Measurements from ENCODE around the gene MOGAT3.

Gene MOGAT3

GRCh38 chr7:101232141-101232850 lies 31.5 kb upstream of the MOGAT3 start:
- H3K4me1 ChIP-seq (ENCODE audit: insufficient read depth, low read length) = peaks cover 7% of the 10 kb centered on the region
- H3K9ac ChIP-seq (ENCODE audit: low read depth, low read length) = peak overlapping the region; percentile 68
- no peaks in the 10 kb centered on the region for H3K9me3 ChIP-seq (ENCODE audit: insufficient read depth, low read depth, low read length)
- H3K27me3 ChIP-seq (ENCODE audit: insufficient read depth, low read length) = no peaks in the 10 kb centered on the region
- peaks cover 5% of the 10 kb centered on the region for H3K36me3 ChIP-seq (ENCODE audit: insufficient read depth, low read length)
- WGBS = 3% methylated on average over 52 of the region's 52 CpGs
- peak overlapping the region; percentile 76 for H3K4me3 ChIP-seq (ENCODE audit: low read length)
- peak overlapping the region; percentile 73; the same call in 1 of the 2 replicates for H3K27ac ChIP-seq (ENCODE audit: low read depth, low read length)

- Histone ChIP-seq H3K4me3 (ENCODE audit: low read length) (peak overlapping the region; percentile 76), H3K36me3 (ENCODE audit: insufficient read depth, low read length) (peaks cover 7% of the 10 kb centered on the region), H3K9ac (ENCODE audit: low read depth, low read length) (peak overlapping the region; percentile 68; the same call in 1 of the 2 replicates), H3K9me3 (ENCODE audit: insufficient read depth, low read depth, low read length) (no peaks in the 10 kb centered on the region), H3K4me1 (ENCODE audit: insufficient read depth, low read length) (peaks cover 7% of the 10 kb centered on the region), H3K27ac (ENCODE audit: low read depth, low read length) (no peak overlapping the region), H3K27me3 (ENCODE audit: insufficient read depth, low read length) (no peaks in the 10 kb centered on the region)
- WGBS = 73% methylated on average over 7 of the region's 7 CpGs
These were observed 30.8 kb upstream of the MOGAT3 start for GRCh38 chr7:101231644-101232043.

- Histone ChIP-seq H3K36me3 (ENCODE audit: insufficient read depth, low read length) (peaks cover 31% of the 10 kb centered on the region), H3K27me3 (ENCODE audit: insufficient read depth, low read length) (no peaks in the 10 kb centered on the region), H3K9ac (ENCODE audit: low read depth, low read length) (no peak overlapping the region), H3K4me1 (ENCODE audit: insufficient read depth, low read length) (peaks cover 4% of the 10 kb centered on the region), H3K4me3 (ENCODE audit: low read length) (no peak overlapping the region), H3K27ac (ENCODE audit: low read depth, low read length) (no peak overlapping the region), H3K9me3 (ENCODE audit: insufficient read depth, low read depth, low read length) (no peaks in the 10 kb centered on the region)
- WGBS = 92% methylated on average over 9 of the region's 9 CpGs
These were observed 25.9 kb upstream of the MOGAT3 start for GRCh38 chr7:101226721-101227120.

- Histone ChIP-seq H3K36me3 (ENCODE audit: insufficient read depth, low read length) (peaks cover 31% of the 10 kb centered on the region), H3K9ac (ENCODE audit: low read depth, low read length) (no peak overlapping the region), H3K9me3 (ENCODE audit: insufficient read depth, low read depth, low read length) (no peaks in the 10 kb centered on the region), H3K27ac (ENCODE audit: low read depth, low read length) (no peak overlapping the region), H3K4me1 (ENCODE audit: insufficient read depth, low read length) (no peaks in the 10 kb centered on the region), H3K4me3 (ENCODE audit: low read length) (no peak overlapping the region), H3K27me3 (ENCODE audit: insufficient read depth, low read length) (no peaks in the 10 kb centered on the region)
- WGBS = 95% methylated on average over 6 of the region's 6 CpGs
These were observed 24.8 kb upstream of the MOGAT3 start for GRCh38 chr7:101225650-101226049.

GRCh38 chr7:101223528-101223927 lies 22.7 kb upstream of the MOGAT3 start:
- no peak overlapping the region for H3K4me3 ChIP-seq (ENCODE audit: low read length)
- no peaks in the 10 kb centered on the region for H3K4me1 ChIP-seq (ENCODE audit: insufficient read depth, low read length)
- no peak overlapping the region for H3K27ac ChIP-seq (ENCODE audit: low read depth, low read length)
- peaks cover 31% of the 10 kb centered on the region for H3K36me3 ChIP-seq (ENCODE audit: insufficient read depth, low read length)
- no peaks in the 10 kb centered on the region for H3K27me3 ChIP-seq (ENCODE audit: insufficient read depth, low read length)
- H3K9me3 ChIP-seq (ENCODE audit: insufficient read depth, low read depth, low read length) = no peaks in the 10 kb centered on the region
- 93% methylated on average over 15 of the region's 15 CpGs for WGBS
- no peak overlapping the region for H3K9ac ChIP-seq (ENCODE audit: low read depth, low read length)

GRCh38 chr7:101222275-101222830 lies 21.5 kb upstream of the MOGAT3 start:
- no peak overlapping the region for H3K4me3 ChIP-seq (ENCODE audit: low read length)
- H3K4me1 ChIP-seq (ENCODE audit: insufficient read depth, low read length) = no peaks in the 10 kb centered on the region
- no peak overlapping the region for H3K9ac ChIP-seq (ENCODE audit: low read depth, low read length)
- H3K9me3 ChIP-seq (ENCODE audit: insufficient read depth, low read depth, low read length) = no peaks in the 10 kb centered on the region
- WGBS = 87% methylated on average over 27 of the region's 27 CpGs
- no peak overlapping the region for H3K27ac ChIP-seq (ENCODE audit: low read depth, low read length)
- H3K36me3 ChIP-seq (ENCODE audit: insufficient read depth, low read length) = peaks cover 26% of the 10 kb centered on the region
- H3K27me3 ChIP-seq (ENCODE audit: insufficient read depth, low read length) = no peaks in the 10 kb centered on the region

GRCh38 chr7:101220295-101220694 lies 19.5 kb upstream of the MOGAT3 start:
- no peaks in the 10 kb centered on the region for H3K9me3 ChIP-seq (ENCODE audit: insufficient read depth, low read depth, low read length)
- H3K27ac ChIP-seq (ENCODE audit: low read depth, low read length) = no peak overlapping the region
- peaks cover 5% of the 10 kb centered on the region; the same call in 1 of the 2 replicates for H3K4me1 ChIP-seq (ENCODE audit: insufficient read depth, low read length)
- peaks cover 23% of the 10 kb centered on the region for H3K36me3 ChIP-seq (ENCODE audit: insufficient read depth, low read length)
- WGBS = 95% methylated on average over 5 of the region's 5 CpGs
- no peak overlapping the region for H3K4me3 ChIP-seq (ENCODE audit: low read length)
- H3K9ac ChIP-seq (ENCODE audit: low read depth, low read length) = no peak overlapping the region
- H3K27me3 ChIP-seq (ENCODE audit: insufficient read depth, low read length) = no peaks in the 10 kb centered on the region

- Histone ChIP-seq H3K4me1 (ENCODE audit: insufficient read depth, low read length) (peaks cover 5% of the 10 kb centered on the region; the same call in 1 of the 2 replicates), H3K9ac (ENCODE audit: low read depth, low read length) (peak overlapping the region; percentile 60), H3K27ac (ENCODE audit: low read depth, low read length) (peak overlapping the region; percentile 29; the same call in 1 of the 2 replicates), H3K36me3 (ENCODE audit: insufficient read depth, low read length) (peaks cover 12% of the 10 kb centered on the region), H3K27me3 (ENCODE audit: insufficient read depth, low read length) (no peaks in the 10 kb centered on the region), H3K9me3 (ENCODE audit: insufficient read depth, low read depth, low read length) (no peaks in the 10 kb centered on the region), H3K4me3 (ENCODE audit: low read length) (peak overlapping the region; percentile 80)
- 13% methylated on average over 25 of the region's 26 CpGs for WGBS
These were observed 17.6 kb upstream of the MOGAT3 start for GRCh38 chr7:101218236-101219125.

- Histone ChIP-seq H3K4me1 (ENCODE audit: insufficient read depth, low read length) (peaks cover 5% of the 10 kb centered on the region; the same call in 1 of the 2 replicates), H3K9ac (ENCODE audit: low read depth, low read length) (peak within 1 kb of the TSS; percentile 69), H3K36me3 (ENCODE audit: insufficient read depth, low read length) (peaks cover 12% of the 10 kb centered on the region), H3K27ac (ENCODE audit: low read depth, low read length) (peak within 1 kb of the TSS; percentile 96), H3K9me3 (ENCODE audit: insufficient read depth, low read depth, low read length) (no peaks in the 10 kb centered on the region), H3K27me3 (ENCODE audit: insufficient read depth, low read length) (no peaks in the 10 kb centered on the region), H3K4me3 (ENCODE audit: low read length) (peak within 1 kb of the TSS; percentile 80)
- under 1% methylated on average over 57 of the region's 57 CpGs for WGBS
These were observed 16.8 kb upstream of the MOGAT3 start, which contains the start of the genes PLOD3 and ZNHIT1 for GRCh38 chr7:101217388-101218235. PLOD3 (minus strand) TSS chr7:101217581; CDS start chr7:101217274, 307 bp downstream. ZNHIT1 (plus strand) TSS chr7:101218165; CDS start chr7:101218196, 31 bp downstream.

GRCh38 chr7:101216860-101217387 lies 16.1 kb upstream of the MOGAT3 start:
- H3K36me3 ChIP-seq (ENCODE audit: insufficient read depth, low read length) = peaks cover 14% of the 10 kb centered on the region
- H3K4me3 ChIP-seq (ENCODE audit: low read length) = peak overlapping the region; percentile 80
- peaks cover 5% of the 10 kb centered on the region; the same call in 1 of the 2 replicates for H3K4me1 ChIP-seq (ENCODE audit: insufficient read depth, low read length)
- peak overlapping the region; percentile 68 for H3K9ac ChIP-seq (ENCODE audit: low read depth, low read length)
- H3K9me3 ChIP-seq (ENCODE audit: insufficient read depth, low read depth, low read length) = no peaks in the 10 kb centered on the region
- H3K27me3 ChIP-seq (ENCODE audit: insufficient read depth, low read length) = no peaks in the 10 kb centered on the region
- under 1% methylated on average over 34 of the region's 34 CpGs for WGBS
- H3K27ac ChIP-seq (ENCODE audit: low read depth, low read length) = peak overlapping the region; percentile 96; the same call in 1 of the 2 replicates

All from HUES64 (cell line).